Measurements from ENCODE around the gene SORCS2. TPM values are rescaled to one million over a fixed set of nuclear protein-coding genes. Genes with fewer than 3 reads are reported as not detected.
A peak's percentile ranks its signal among the peaks of the same experiment; 100 is the strongest.

The SORCS2 gene
- total and polyA plus RNA-seq, 2 of the 4 experiments (the other 2 are of a cell fraction) = 0.36 to 0.62 TPM

- H3K9ac ChIP-seq (ENCODE audit: low read depth, low read length) = no peak overlapping the region
- 35% methylated on average over 4 of the region's 6 CpGs; no CpG with 5 or more reads in 1 of the 2 experiments for WGBS, 2 experiments (ENCODE audit: extremely low coverage in 2 of 2, insufficient read length in 1 of 2)
- H3K14ac ChIP-seq (replicated peaks; ENCODE audit: low read depth, low read length) = no peak overlapping the region
- no peak overlapping the region for H2BK20ac ChIP-seq (ENCODE audit: low read depth, low read length)
- no peaks in the 10 kb centered on the region for H3K9me1 ChIP-seq (ENCODE audit: insufficient read depth, low read length)
- in situ Hi-C loops (cut with MboI; ENCODE audit: low sequenced_read_pairs) (no loop called here), intact Hi-C loops (cut with micrococcal nuclease) (no loop called here), dilution Hi-C loops (cut with HindIII; ENCODE audit: low sequenced_read_pairs, unreplicated experiment) (no loop called here)
- no peaks in the 10 kb centered on the region for H3K4me1 ChIP-seq (ENCODE audit: control insufficient read depth, insufficient read depth, low read length)
- no peak overlapping the region for H4K5ac ChIP-seq (ENCODE audit: low read depth, low read length)
- no peak overlapping the region for H2BK15ac ChIP-seq (ENCODE audit: low read depth, low read length)
- ChIA-PET POLR2A (ENCODE audit: unreplicated experiment) (no interaction called here), CTCF (no interaction called here)
- H2BK120ac ChIP-seq (ENCODE audit: low read depth, low read length) = no peak overlapping the region
- H3K23ac ChIP-seq (ENCODE audit: low read depth, low read length) = no peak overlapping the region
- H4K8ac ChIP-seq (ENCODE audit: low read depth in 2 of 2, low read length in 2 of 2) = no peak overlapping the region
- no peak overlapping the region for H2AK5ac ChIP-seq (ENCODE audit: low read depth, low read length)
- H2AFZ ChIP-seq (replicated peaks; ENCODE audit: low read length, poor library complexity) = no peak overlapping the region
- H3K27me3 ChIP-seq (ENCODE audit: control insufficient read depth, insufficient read depth, low read length) = peaks cover 55% of the 10 kb centered on the region
- no peak for DNase-seq
- no peak overlapping the region for H3K4ac ChIP-seq (ENCODE audit: low read depth, low read length)
- no peak for ATAC-seq (ENCODE audit: low read depth)
- H3K27ac ChIP-seq (ENCODE audit: insufficient read depth, low read length) = no peak overlapping the region
- BruUV-seq (replicated peaks) = no TSS peak
- H3K18ac ChIP-seq (ENCODE audit: low read depth, low read length) = no peak overlapping the region
- H4K20me1 ChIP-seq (ENCODE audit: insufficient read depth, low read length) = no peaks in the 10 kb centered on the region
- H2AK9ac ChIP-seq (replicated peaks; ENCODE audit: low read depth, low read length, poor library complexity) = no peak overlapping the region
- H3K4me3 ChIP-seq (ENCODE audit: insufficient read depth, low read depth, low read length) = no peak overlapping the region
- peak overlapping the region; percentile 41 for H2BK5ac ChIP-seq (ENCODE audit: low read depth, low read length, poor library complexity, severe bottlenecking)
- no peaks in the 10 kb centered on the region; the same call in 1 of the 2 replicates for H3K9me3 ChIP-seq (ENCODE audit: control insufficient read depth, insufficient read depth, low read length)
- H3K79me1 ChIP-seq (ENCODE audit: low read depth in 1 of 2, low read length in 2 of 2) = no peaks in the 10 kb centered on the region
- no peak overlapping the region for H3K4me2 ChIP-seq (ENCODE audit: low read depth, low read length)
- no peak overlapping the region for H3K56ac ChIP-seq (ENCODE audit: extremely low read depth, insufficient read depth, low read length)
- no peak overlapping the region for H4K91ac ChIP-seq (ENCODE audit: insufficient read depth, low read depth, low read length)
- no peaks in the 10 kb centered on the region for H3K36me3 ChIP-seq (ENCODE audit: control insufficient read depth, insufficient read depth, low read length)
- TF ChIP-seq RCOR1 (IDR thresholded peaks at IDR 0.05; ENCODE audit: insufficient replicate concordance, low read length) = no peak
- no peak for TF ChIP-seq SMC3 (IDR thresholded peaks at IDR 0.05; ENCODE audit: low read depth, low read length)
- no peak for TF ChIP-seq MXI1 (IDR thresholded peaks at IDR 0.05; ENCODE audit: borderline replicate concordance, low read depth, low read length)
- no peak for TF ChIP-seq USF2 (IDR thresholded peaks at IDR 0.05; ENCODE audit: low read depth, low read length)
- TF ChIP-seq, protein P1, sequence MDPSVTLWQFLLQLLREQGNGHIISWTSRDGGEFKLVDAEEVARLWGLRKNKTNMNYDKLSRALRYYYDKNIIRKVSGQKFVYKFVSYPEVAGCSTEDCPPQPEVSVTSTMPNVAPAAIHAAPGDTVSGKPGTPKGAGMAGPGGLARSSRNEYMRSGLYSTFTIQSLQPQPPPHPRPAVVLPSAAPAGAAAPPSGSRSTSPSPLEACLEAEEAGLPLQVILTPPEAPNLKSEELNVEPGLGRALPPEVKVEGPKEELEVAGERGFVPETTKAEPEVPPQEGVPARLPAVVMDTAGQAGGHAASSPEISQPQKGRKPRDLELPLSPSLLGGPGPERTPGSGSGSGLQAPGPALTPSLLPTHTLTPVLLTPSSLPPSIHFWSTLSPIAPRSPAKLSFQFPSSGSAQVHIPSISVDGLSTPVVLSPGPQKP (IDR thresholded peaks at IDR 0.05; ENCODE audit: borderline replicate concordance, low read depth, low read length) = no peak
- no peak for TF ChIP-seq MAZ (IDR thresholded peaks at IDR 0.05; ENCODE audit: borderline replicate concordance, low read depth, low read length)
- no peak for TF ChIP-seq CTCF (conservative IDR thresholded peaks at IDR 0.05; ENCODE audit: low read depth, low read length)
- TF ChIP-seq FOS (IDR thresholded peaks at IDR 0.05; ENCODE audit: low read depth, low read length) = no peak
- no peak for TF ChIP-seq BHLHE40 (IDR thresholded peaks at IDR 0.05; ENCODE audit: low read depth, low read length)
- TF ChIP-seq POLR2A (IDR thresholded peaks at IDR 0.05; ENCODE audit: low read depth, low read length) = no peak
- no peak for TF ChIP-seq CHD1 (IDR thresholded peaks at IDR 0.05; ENCODE audit: low read depth, low read length)
- TF ChIP-seq RFX5 (IDR thresholded peaks at IDR 0.05; ENCODE audit: low read depth, low read length) = no peak
- TF ChIP-seq MAFK (IDR thresholded peaks at IDR 0.05; ENCODE audit: low read depth, low read length) = no peak
- TF ChIP-seq NFE2L2 (IDR thresholded peaks at IDR 0.05; ENCODE audit: low read depth, low read length) = no peak
- no peak for TF ChIP-seq CEBPB (IDR thresholded peaks at IDR 0.05; ENCODE audit: low read depth, low read length)
Measured at GRCh38 chr4:7689773-7690693, 497.7 kb downstream of the SORCS2 start.
